Subcutaneous adipose tissue (tissue), 4 donors: ENCODE measurements around the gene KCNV2. TPM values are rescaled to one million over a fixed set of nuclear protein-coding genes. Genes with fewer than 3 reads are reported as not detected.

Source experiments
- CTCF ChIP-seq: fragments of 450-650 bp; IDR thresholded peaks from one replicate; pipeline ENCODE4 v1.5.1; 2016; ENCODE audit warnings: low read depth, mild to moderate bottlenecking, control low read depth, antibody characterized with exemption, moderate library complexity
- total RNA-seq, 4 donors: library from RNA; depleted of rRNA; stranded (reverse); fragments of >200 nt; gene quantifications; one replicate each; pipeline ENCODE4 v1.1.0, GENCODE V29; 2016

Gene KCNV2
- total RNA-seq, 4 donors from 2014 or later: not detected

DNA sequence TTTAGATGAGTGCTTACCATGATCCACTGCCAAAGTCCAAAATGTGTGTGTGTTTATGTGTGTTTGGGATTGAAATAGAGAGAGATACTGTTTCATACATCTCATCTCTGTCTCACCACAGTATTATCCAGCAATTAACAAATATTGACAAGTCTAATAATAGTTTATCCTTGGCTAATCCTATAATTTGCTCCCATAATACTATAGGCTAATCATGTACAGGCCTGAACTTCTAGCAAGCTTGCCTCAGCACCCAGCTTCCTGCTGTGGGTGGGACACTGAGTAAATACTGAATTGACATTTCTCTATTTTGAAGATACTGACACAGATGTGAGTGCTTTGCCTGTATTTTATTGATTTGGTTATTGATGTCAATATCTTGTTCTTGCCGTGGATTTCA is 35.3 kb upstream of the KCNV2 start:
- no peak for TF ChIP-seq CTCF

- TF ChIP-seq CTCF: no peak
Observed at GRCh38 chr9:2686911-2687310, 30.4 kb upstream of the KCNV2 start.

- TF ChIP-seq CTCF: no peak
Observed at GRCh38 chr9:2688636-2689035, 28.7 kb upstream of the KCNV2 start.

DNA sequence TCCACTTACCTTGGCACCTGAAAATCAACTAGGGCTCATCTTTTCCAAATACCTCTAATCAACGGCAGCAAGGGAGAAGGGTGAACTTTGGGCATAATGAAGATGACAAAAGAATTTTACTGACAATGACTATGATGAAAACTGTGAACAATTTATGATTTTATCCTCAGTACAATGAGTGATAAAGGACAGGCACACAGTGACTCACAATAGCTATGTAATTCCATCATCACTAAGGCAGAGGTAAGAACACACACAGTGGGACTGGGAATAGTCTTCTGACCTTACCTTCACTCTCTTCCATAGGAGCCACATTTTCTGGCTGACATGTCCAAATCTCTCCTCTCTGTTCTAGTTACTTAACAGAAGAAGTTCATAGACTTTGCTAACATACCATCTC is 26.1 kb upstream of the KCNV2 start:
- TF ChIP-seq CTCF: no peak

- no peak for TF ChIP-seq CTCF
Observed at GRCh38 chr9:2691626-2692025, 25.7 kb upstream of the KCNV2 start.

- TF ChIP-seq CTCF: no peak
Observed at GRCh38 chr9:2693056-2693455, 24.3 kb upstream of the KCNV2 start.

DNA sequence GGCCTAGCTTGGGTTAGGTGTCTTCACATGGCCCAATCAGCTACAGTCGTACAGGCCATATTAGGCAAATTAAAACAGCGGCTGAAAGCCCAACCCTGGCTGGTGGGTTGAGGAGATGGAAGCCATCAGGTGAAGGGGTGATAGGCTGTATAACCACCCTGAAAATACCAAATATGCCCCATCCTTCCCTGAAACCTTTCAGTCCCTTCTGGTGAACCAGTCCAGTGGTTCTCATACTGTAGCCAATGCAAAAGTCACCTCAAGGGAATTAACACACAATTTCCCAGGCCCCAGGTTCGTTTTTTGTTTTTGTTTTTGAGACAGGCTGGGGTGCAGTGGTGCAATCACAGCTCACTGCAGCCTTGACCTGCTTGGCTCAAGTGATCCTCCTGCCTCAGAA is 19.8 kb upstream of the KCNV2 start:
- TF ChIP-seq CTCF: no peak

DNA sequence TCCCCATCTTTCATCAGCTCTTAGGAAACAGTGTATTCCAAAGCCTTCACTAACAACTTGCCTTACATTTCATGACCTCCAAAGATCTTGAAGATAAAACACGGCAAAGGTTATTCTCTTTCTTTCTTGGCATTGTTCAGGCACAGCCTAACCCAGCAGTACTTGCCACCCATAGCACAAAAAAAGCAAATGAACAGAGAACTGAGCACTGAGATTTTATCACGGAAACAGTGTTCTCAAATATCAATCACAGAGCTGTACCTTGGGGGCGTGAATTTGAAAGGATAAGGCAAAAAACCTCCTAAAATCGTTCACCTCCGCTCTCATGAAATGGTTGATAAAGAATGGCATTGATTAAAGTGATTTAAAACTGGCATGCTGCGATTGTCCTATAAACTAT is 16.9 kb upstream of the KCNV2 start:
- no peak for TF ChIP-seq CTCF
